Lower leg skin (tissue), 4 donors: ENCODE data around the gene PATE3. TPM values are rescaled to one million over a fixed set of nuclear protein-coding genes. Genes with fewer than 3 reads are reported as not detected.

ENCODE experiments used
- DNase-seq, 2 donors: peaks; one replicate each; pipeline ENCODE4 v3.0.0-alpha.2; 2019; ENCODE audit warnings: low spot score in 2 of 2
- H3K4me3 ChIP-seq: fragments of 200-600 bp; sonication (generic); 2 replicates; pipeline ENCODE4 v1.5.1; 2017; ENCODE audit warnings: mild to moderate bottlenecking, low read depth; ENCODE audit not compliant: poor library complexity, severe bottlenecking
- CTCF ChIP-seq, 3 donors: fragments of 450-650 bp; IDR thresholded peaks; one replicate each; pipeline ENCODE4 v1.5.1; 2016; ENCODE audit warnings: antibody characterized with exemption in 3 of 3, mild to moderate bottlenecking in 3 of 3, moderate library complexity in 2 of 3
- POLR2A ChIP-seq, 2 donors: fragments of 450-650 bp; IDR thresholded peaks; one replicate each; pipeline ENCODE4 v1.6.1; 2016 to 2017; ENCODE audit warnings: antibody characterized with exemption in 2 of 2, mild to moderate bottlenecking in 1 of 2, moderate library complexity in 1 of 2
- WGBS, 2 donors: methylation state at CpG; one replicate each; pipeline ENCODE4 v1.1.5; 2018; 5-methylcytosine and 5-hydroxymethylcytosine counted together
- intact Hi-C: fragments of 100-400 bp; cut with DNase I; formaldehyde crosslinking; loops from one replicate; pipeline ENCODE4 v1.15.0; 2023; ENCODE audit warnings: low total_unique reads
- total RNA-seq, 4 donors: library from RNA; depleted of rRNA; stranded (reverse); fragments of >200 nt; gene quantifications; one replicate each; pipeline ENCODE4 v1.1.0, GENCODE V29; 2016

PATE3 gene
- total RNA-seq, 4 donors from 2014 or later = not detected

GRCh38 chr11:125772834-125773505 is 15.0 kb upstream of the PATE3 start:
- intact Hi-C loops = no loop called here
- WGBS, 2 donors = 48 to 52% methylated on average over 3 of the region's 3 CpGs
- DNase-seq = no peak
- H3K4me3 ChIP-seq = no peak overlapping the region
- TF ChIP-seq POLR2A (IDR thresholded peaks at IDR 0.05) (no peak), CTCF (IDR thresholded peaks at IDR 0.05) (no peak)

GRCh38 chr11:125773516-125773915 is 14.4 kb upstream of the PATE3 start:
- DNase-seq = no peak
- WGBS, 2 donors = 57 to 64% methylated on average over 3 of the region's 3 CpGs
- TF ChIP-seq POLR2A (IDR thresholded peaks at IDR 0.05) (no peak), CTCF (IDR thresholded peaks at IDR 0.05) (no peak)
- intact Hi-C loops = no loop called here
- H3K4me3 ChIP-seq = no peak overlapping the region

- H3K4me3 ChIP-seq = no peak overlapping the region
- 43 to 44% methylated on average over 5 of the region's 5 CpGs for WGBS, 2 donors
- no peak for DNase-seq
- intact Hi-C loops = no loop called here
- TF ChIP-seq POLR2A (IDR thresholded peaks at IDR 0.05) = no peak
- TF ChIP-seq CTCF (IDR thresholded peaks at IDR 0.05) = no peak
Measured at GRCh38 chr11:125777309-125777708, 10.6 kb upstream of the PATE3 start.

- intact Hi-C loops = no loop called here
- TF ChIP-seq POLR2A (IDR thresholded peaks at IDR 0.05) (no peak), CTCF (IDR thresholded peaks at IDR 0.05) (no peak)
- DNase-seq = no peak
- H3K4me3 ChIP-seq = no peak within 1 kb of the TSS
Measured at GRCh38 chr11:125778728-125779127, 9.2 kb upstream of the PATE3 start, which contains the start of gene PATE2. TSS of gene PATE2 (minus strand) at chr11:125778828. CDS start at chr11:125778773, 55 bp downstream.

GRCh38 chr11:125784678-125785077 is 3.2 kb upstream of the PATE3 start:
- intact Hi-C loops = no loop called here
- 51 to 61% methylated on average over 2 of the region's 2 CpGs for WGBS, 2 donors
- TF ChIP-seq CTCF (IDR thresholded peaks at IDR 0.05) (no peak), POLR2A (IDR thresholded peaks at IDR 0.05) (no peak)

GRCh38 chr11:125790825-125791224 is 2.9 kb downstream of the PATE3 start:
- TF ChIP-seq CTCF (IDR thresholded peaks at IDR 0.05) (no peak), POLR2A (IDR thresholded peaks at IDR 0.05) (no peak)
- intact Hi-C loops = no loop called here
- no peak for DNase-seq
- WGBS, 2 donors = 92 to 94% methylated on average over 4 of the region's 4 CpGs
- no peak overlapping the region for H3K4me3 ChIP-seq

More at GRCh38 chr11:125784678-125785077, 3.2 kb upstream of the PATE3 start:
- no peak for DNase-seq
- H3K4me3 ChIP-seq = no peak overlapping the region
